ENCODE measurements around the gene PNLIPRP1.

The PNLIPRP1 gene

GRCh38 chr10:116634126-116634975, 43.6 kb downstream of the PNLIPRP1 start:
- DNase-seq: no peak

GRCh38 chr10:116636385-116636784, 45.6 kb downstream of the PNLIPRP1 start:
- no peaks in the 10 kb centered on the region for H3K27me3 ChIP-seq (ENCODE audit: insufficient read depth, low read depth, severe bottlenecking)
- TF ChIP-seq CTCF (IDR thresholded peaks at IDR 0.05; ENCODE audit: low read depth, low read length): no peak
- H3K27ac ChIP-seq: no peak overlapping the region
- no peak overlapping the region for H3K4me3 ChIP-seq (ENCODE audit: low read depth, low read length)
- no peaks in the 10 kb centered on the region for H3K9me3 ChIP-seq (ENCODE audit: severe bottlenecking)
- DNase-seq: no peak
- H3K36me3 ChIP-seq: no peaks in the 10 kb centered on the region

More at GRCh38 chr10:116634126-116634975, 43.6 kb downstream of the PNLIPRP1 start:
- H3K27ac ChIP-seq: no peak overlapping the region
- no peak overlapping the region for H3K4me3 ChIP-seq (ENCODE audit: low read depth, low read length)
- no peaks in the 10 kb centered on the region for H3K9me3 ChIP-seq (ENCODE audit: severe bottlenecking)
- TF ChIP-seq CTCF (IDR thresholded peaks at IDR 0.05; ENCODE audit: low read depth, low read length): no peak
- no peaks in the 10 kb centered on the region for H3K27me3 ChIP-seq (ENCODE audit: insufficient read depth, low read depth, severe bottlenecking)
- no peaks in the 10 kb centered on the region for H3K36me3 ChIP-seq

- Histone ChIP-seq H3K27me3 (ENCODE audit: insufficient read depth, low read depth, severe bottlenecking) (no peaks in the 10 kb centered on the region), H3K9me3 (ENCODE audit: severe bottlenecking) (no peaks in the 10 kb centered on the region), H3K27ac (no peak overlapping the region), H3K4me3 (ENCODE audit: low read depth, low read length) (no peak overlapping the region), H3K36me3 (no peaks in the 10 kb centered on the region)
- no peak for TF ChIP-seq CTCF (IDR thresholded peaks at IDR 0.05; ENCODE audit: low read depth, low read length)
- DNase-seq: no peak
Measured at GRCh38 chr10:116636976-116637375, 46.2 kb downstream of the PNLIPRP1 start.

DNA sequence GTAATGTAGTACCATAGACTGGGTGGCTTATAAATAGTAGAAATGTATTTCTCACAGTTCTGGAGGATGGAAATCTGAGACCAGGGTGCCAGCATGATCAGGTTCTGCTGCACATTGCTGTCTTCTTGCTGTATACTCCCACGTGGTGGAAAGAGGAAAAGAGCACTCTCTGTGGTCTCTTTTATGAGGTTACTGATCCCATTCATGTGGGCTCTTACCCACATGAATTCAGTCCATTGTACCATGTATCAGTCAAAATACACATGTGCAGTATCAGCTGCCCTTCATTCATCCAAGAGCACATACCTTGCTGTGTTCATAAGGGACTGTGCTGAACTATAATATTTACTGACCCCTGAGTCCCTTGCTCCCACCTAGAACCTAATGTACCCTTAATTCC, 47.1 kb downstream of the PNLIPRP1 start:
- no peak overlapping the region for H3K27ac ChIP-seq
- H3K36me3 ChIP-seq: no peaks in the 10 kb centered on the region
- H3K4me3 ChIP-seq (ENCODE audit: low read depth, low read length): no peak overlapping the region
- H3K9me3 ChIP-seq (ENCODE audit: severe bottlenecking): no peaks in the 10 kb centered on the region
- TF ChIP-seq CTCF (IDR thresholded peaks at IDR 0.05; ENCODE audit: low read depth, low read length): no peak
- no peaks in the 10 kb centered on the region for H3K27me3 ChIP-seq (ENCODE audit: insufficient read depth, low read depth, severe bottlenecking)
- no peak for DNase-seq

GRCh38 chr10:116646502-116646901, 55.7 kb downstream of the PNLIPRP1 start:
- Histone ChIP-seq H3K27me3 (ENCODE audit: insufficient read depth, low read depth, severe bottlenecking) (no peaks in the 10 kb centered on the region), H3K4me3 (ENCODE audit: low read depth, low read length) (no peak overlapping the region), H3K36me3 (no peaks in the 10 kb centered on the region), H3K27ac (no peak overlapping the region), H3K9me3 (ENCODE audit: severe bottlenecking) (peaks cover 4% of the 10 kb centered on the region)
- DNase-seq: no peak
- no peak for TF ChIP-seq CTCF (IDR thresholded peaks at IDR 0.05; ENCODE audit: low read depth, low read length)

GRCh38 chr10:116648903-116649302, 58.1 kb downstream of the PNLIPRP1 start:
- Histone ChIP-seq H3K27me3 (ENCODE audit: insufficient read depth, low read depth, severe bottlenecking) (no peaks in the 10 kb centered on the region), H3K36me3 (no peaks in the 10 kb centered on the region), H3K4me3 (ENCODE audit: low read depth, low read length) (no peak overlapping the region), H3K27ac (no peak overlapping the region), H3K9me3 (ENCODE audit: severe bottlenecking) (peaks cover 4% of the 10 kb centered on the region)
- TF ChIP-seq CTCF (IDR thresholded peaks at IDR 0.05; ENCODE audit: low read depth, low read length): no peak
- no peak for DNase-seq
